ENCODE data around the gene ARHGEF10L. TPM values are rescaled to one million over a fixed set of nuclear protein-coding genes. Genes with fewer than 3 reads are reported as not detected.
A peak's percentile ranks its signal among the peaks of the same experiment; 100 is the strongest.

Gene ARHGEF10L
- total RNA-seq, 2 donors from 2014 or later, result 26.0 to 39.7 TPM

DNA sequence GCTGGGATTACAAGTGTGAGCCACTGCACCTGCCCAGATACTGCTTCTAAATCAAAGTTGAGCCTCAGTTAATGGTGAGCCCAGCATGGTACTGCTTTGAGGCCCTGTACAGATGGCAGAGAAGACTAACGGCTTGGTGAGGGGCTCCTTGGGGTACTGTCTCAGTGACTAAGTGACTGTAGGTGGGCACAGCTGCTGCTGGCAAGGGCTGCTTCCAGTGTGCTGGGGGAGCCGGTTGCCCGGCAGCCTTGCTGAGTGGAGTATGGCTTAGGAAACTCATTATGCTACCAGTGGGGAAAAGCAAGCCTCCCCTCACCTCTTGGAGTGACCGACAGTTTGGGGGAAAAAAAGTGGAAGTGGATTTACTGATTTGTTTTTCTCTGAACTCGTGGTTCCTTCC lies 23.6 kb upstream of the ARHGEF10L start:
- no peak overlapping the region for H3K27ac ChIP-seq
- TF ChIP-seq CTCF (IDR thresholded peaks at IDR 0.05) (no peak), POLR2A (IDR thresholded peaks at IDR 0.05) (no peak), POLR2AphosphoS5 (IDR thresholded peaks at IDR 0.05) (no peak)

DNA sequence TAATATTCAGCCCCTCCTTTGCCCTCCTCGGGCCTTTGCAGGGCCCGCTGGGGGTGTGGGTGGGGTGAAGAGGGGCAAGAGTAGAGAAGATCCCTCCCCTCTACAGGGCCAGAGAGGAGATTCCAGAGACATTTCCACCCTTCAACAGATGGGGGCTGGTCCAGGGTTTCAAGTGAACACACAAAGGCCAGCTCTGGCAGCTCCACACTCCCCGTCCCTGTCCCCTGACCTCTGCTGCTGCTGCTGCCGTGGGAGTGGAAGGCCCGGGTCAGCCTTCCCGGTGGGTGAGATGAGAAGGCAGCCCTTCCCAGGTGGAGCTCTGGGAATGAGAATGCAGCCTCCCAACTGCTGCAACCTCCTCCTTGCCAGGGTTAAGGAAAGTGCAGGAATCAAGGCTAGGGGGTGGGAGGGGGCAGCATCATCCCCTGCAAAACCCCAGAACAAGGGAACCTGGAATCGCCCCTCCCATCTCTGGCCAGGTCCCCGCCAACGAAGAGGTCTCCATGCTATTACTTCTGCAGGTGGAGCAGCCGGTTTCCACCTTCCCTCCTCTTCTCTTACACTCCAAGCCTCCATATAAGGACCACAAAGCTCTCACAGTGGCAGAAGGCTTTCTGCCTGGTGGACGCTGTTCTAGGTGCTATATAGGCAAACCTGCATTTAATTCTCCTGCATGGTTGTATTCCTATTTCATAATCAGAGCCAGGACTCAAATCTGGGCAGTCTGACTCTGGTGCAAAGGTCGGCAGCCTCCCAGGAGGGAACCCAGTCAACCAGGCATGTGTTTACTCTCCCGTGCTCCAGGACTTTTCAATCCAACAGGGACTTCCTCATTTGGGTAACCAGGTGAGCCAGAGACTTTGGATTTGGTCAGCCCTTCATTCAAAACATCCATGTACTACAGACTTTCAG lies 22.9 kb upstream of the ARHGEF10L start:
- no peaks in the 10 kb centered on the region for H3K9me3 ChIP-seq
- TF ChIP-seq POLR2A (IDR thresholded peaks at IDR 0.05) (no peak), POLR2AphosphoS5 (IDR thresholded peaks at IDR 0.05) (no peak), CTCF (IDR thresholded peaks at IDR 0.05) (no peak)
- no peaks in the 10 kb centered on the region for H3K36me3 ChIP-seq
- 40% methylated on average over 13 of the region's 13 CpGs for WGBS
- H3K27me3 ChIP-seq (replicated peaks; ENCODE audit: insufficient read depth), result no peaks in the 10 kb centered on the region
- intact Hi-C loops (cut with DNase I), result no loop called here
- H3K27ac ChIP-seq, result no peak overlapping the region
- no peaks in the 10 kb centered on the region for H3K4me1 ChIP-seq (replicated peaks)
- no peak overlapping the region for H3K4me3 ChIP-seq
- DNase-seq (ENCODE audit: low spot score), result no peak

More for the DNA sequence above, 23.6 kb upstream of the ARHGEF10L start:
- intact Hi-C loops (cut with DNase I), result no loop called here
- Histone ChIP-seq H3K9me3 (no peaks in the 10 kb centered on the region), H3K27me3 (replicated peaks; ENCODE audit: insufficient read depth) (no peaks in the 10 kb centered on the region), H3K4me1 (replicated peaks) (no peaks in the 10 kb centered on the region), H3K4me3 (no peak overlapping the region), H3K36me3 (no peaks in the 10 kb centered on the region)
- 80% methylated on average over 5 of the region's 5 CpGs for WGBS
- no peak for DNase-seq (ENCODE audit: low spot score)

DNA sequence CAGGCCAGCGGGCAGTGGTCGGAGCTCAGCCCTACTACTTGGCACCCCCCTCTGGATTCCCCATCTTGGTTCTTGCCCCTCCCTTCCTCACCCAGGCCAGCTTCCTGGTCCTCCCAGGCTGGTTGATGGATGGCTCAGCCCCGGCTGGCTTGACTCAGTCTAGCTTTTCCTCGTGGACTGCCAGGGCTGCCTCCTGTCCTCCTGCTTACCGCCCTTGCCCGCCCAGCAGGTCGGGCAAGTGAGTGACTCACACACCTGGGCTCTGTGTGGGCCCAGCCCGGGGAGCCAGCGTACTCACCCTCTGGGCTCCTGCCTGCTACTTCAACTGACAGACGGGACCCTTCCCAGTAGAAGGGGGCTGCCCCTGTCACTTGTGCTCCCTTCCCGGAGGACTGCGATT lies 19.5 kb upstream of the ARHGEF10L start:
- DNase-seq (ENCODE audit: low spot score), result peak; percentile 90
- H3K4me3 ChIP-seq, result no peak overlapping the region
- intact Hi-C loops (cut with DNase I), result no loop called here
- H3K36me3 ChIP-seq, result no peaks in the 10 kb centered on the region
- H3K4me1 ChIP-seq (replicated peaks), result no peaks in the 10 kb centered on the region
- peak overlapping the region; percentile 12 to 40 for H3K27ac ChIP-seq
- TF ChIP-seq POLR2A (IDR thresholded peaks at IDR 0.05), result peak; percentile 81
- peak in 1 of 4 experiments; percentile 3 for TF ChIP-seq CTCF (IDR thresholded peaks at IDR 0.05)
- TF ChIP-seq POLR2AphosphoS5 (IDR thresholded peaks at IDR 0.05), result peak; percentile 94
- no peaks in the 10 kb centered on the region for H3K9me3 ChIP-seq
- H3K27me3 ChIP-seq (replicated peaks; ENCODE audit: insufficient read depth), result no peaks in the 10 kb centered on the region
- WGBS, result 42% methylated on average over 12 of the region's 12 CpGs

DNA sequence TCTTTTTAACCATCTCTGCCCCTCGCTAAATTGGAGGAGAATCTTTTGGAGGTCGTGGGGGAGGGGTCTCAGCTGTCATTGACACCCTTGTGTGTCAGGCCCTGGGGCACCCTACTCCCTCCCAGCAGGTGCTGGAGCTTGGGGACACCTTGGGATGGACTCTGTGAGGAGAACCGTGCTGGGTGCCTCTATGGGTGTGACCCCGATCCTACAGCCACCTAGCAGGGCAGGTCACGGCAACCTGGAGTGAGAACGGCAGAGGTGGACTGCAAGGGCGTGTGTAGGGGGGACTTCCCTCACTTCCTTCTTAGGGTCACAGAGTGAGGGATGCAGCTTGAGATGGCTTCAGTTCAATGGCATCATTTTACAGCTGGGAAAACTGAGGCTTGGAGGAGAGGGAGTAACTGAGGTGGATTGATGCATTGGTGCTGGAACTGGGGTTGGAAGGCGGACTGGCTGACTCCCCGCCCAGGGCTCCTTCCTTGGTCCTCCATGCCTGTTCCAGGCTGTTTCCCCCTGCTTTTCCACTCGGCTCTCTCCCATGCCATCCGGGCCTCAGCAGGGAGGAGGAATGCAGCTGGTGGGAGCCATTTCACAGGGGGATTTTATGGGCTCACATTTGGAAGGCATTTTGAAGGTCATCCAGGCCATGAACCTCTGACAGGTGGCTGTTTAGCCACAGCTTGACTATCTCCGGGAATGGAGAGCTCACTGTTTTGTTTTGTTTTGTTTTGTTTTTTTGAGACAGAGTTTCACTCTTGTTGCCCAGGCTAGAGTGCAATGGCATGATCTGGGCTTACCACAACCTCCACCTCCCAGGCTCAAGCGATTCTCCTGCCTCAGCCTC lies 18.8 kb upstream of the ARHGEF10L start:
- peak overlapping the region; percentile 12 to 40 for H3K27ac ChIP-seq
- no peaks in the 10 kb centered on the region for H3K36me3 ChIP-seq
- 76% methylated on average over 13 of the region's 13 CpGs for WGBS
- no peak overlapping the region for H3K4me3 ChIP-seq
- intact Hi-C loops (cut with DNase I), result no loop called here
- TF ChIP-seq POLR2A (IDR thresholded peaks at IDR 0.05), result no peak
- TF ChIP-seq POLR2AphosphoS5 (IDR thresholded peaks at IDR 0.05), result no peak
- no peak for TF ChIP-seq CTCF (IDR thresholded peaks at IDR 0.05)
- no peaks in the 10 kb centered on the region for H3K9me3 ChIP-seq
- no peaks in the 10 kb centered on the region for H3K4me1 ChIP-seq (replicated peaks)
- DNase-seq (ENCODE audit: low spot score), result no peak
- no peaks in the 10 kb centered on the region for H3K27me3 ChIP-seq (replicated peaks; ENCODE audit: insufficient read depth)

All from prostate gland (tissue), 2 donors.